ENCODE data around the gene MICU1.

GRCh38 chr10:72353028-72353964 lies 272.6 kb downstream of the MICU1 start:
- TF ChIP-seq, protein P1, sequence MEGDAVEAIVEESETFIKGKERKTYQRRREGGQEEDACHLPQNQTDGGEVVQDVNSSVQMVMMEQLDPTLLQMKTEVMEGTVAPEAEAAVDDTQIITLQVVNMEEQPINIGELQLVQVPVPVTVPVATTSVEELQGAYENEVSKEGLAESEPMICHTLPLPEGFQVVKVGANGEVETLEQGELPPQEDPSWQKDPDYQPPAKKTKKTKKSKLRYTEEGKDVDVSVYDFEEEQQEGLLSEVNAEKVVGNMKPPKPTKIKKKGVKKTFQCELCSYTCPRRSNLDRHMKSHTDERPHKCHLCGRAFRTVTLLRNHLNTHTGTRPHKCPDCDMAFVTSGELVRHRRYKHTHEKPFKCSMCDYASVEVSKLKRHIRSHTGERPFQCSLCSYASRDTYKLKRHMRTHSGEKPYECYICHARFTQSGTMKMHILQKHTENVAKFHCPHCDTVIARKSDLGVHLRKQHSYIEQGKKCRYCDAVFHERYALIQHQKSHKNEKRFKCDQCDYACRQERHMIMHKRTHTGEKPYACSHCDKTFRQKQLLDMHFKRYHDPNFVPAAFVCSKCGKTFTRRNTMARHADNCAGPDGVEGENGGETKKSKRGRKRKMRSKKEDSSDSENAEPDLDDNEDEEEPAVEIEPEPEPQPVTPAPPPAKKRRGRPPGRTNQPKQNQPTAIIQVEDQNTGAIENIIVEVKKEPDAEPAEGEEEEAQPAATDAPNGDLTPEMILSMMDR (IDR thresholded peaks at IDR 0.05): no peak
- no peak for TF ChIP-seq POLR2A (IDR thresholded peaks at IDR 0.05)
- TF ChIP-seq POLR2AphosphoS5 (IDR thresholded peaks at IDR 0.05): no peak

Data from upper lobe of left lung (tissue), 4 donors.